Measurements from ENCODE around the gene DACT1. TPM values are rescaled to one million over a fixed set of nuclear protein-coding genes. Genes with fewer than 3 reads are reported as not detected.

Gene DACT1
- total RNA-seq, 2 experiments from 2014 or later: 1.2 TPM

GRCh38 chr14:58662018-58662417, 24.3 kb downstream of the DACT1 start:
- H3K4me1 Mint-ChIP-seq: peaks cover 19% of the 10 kb centered on the region
- POLR2A ChIA-PET: no interaction called here
- no peaks in the 10 kb centered on the region for H3K27me3 Mint-ChIP-seq
- peak overlapping the region; percentile 71 for H3K27ac Mint-ChIP-seq
- H3K9me3 Mint-ChIP-seq: no peaks in the 10 kb centered on the region
- CTCF ChIA-PET: interaction anchor here (1.0 kb wide), 1 partner anchor 28 kb away, joined by 3 read pairs; no protein-coding TSS in a partner anchor
- no peak for DNase-seq
- H3K36me3 Mint-ChIP-seq (ENCODE audit: low read depth): no peaks in the 10 kb centered on the region
- H3K4me3 Mint-ChIP-seq: no peak overlapping the region

- DNase-seq: no peak
- POLR2A ChIA-PET: no interaction called here
- CTCF ChIA-PET: interaction anchor here (0.9 to 1.0 kb wide), 2 partner anchors 29 to 30 kb away, joined by 3 read pairs; no protein-coding TSS in a partner anchor
- Mint-ChIP-seq H3K27ac (no peak overlapping the region), H3K27me3 (no peaks in the 10 kb centered on the region), H3K4me3 (no peak overlapping the region), H3K4me1 (peaks cover 19% of the 10 kb centered on the region), H3K36me3 (ENCODE audit: low read depth) (no peaks in the 10 kb centered on the region), H3K9me3 (no peaks in the 10 kb centered on the region)
These were observed 25.0 kb downstream of the DACT1 start for GRCh38 chr14:58662759-58663158.

GRCh38 chr14:58663494-58664111, 25.8 kb downstream of the DACT1 start:
- no peaks in the 10 kb centered on the region for H3K27me3 Mint-ChIP-seq
- peaks cover 19% of the 10 kb centered on the region for H3K4me1 Mint-ChIP-seq
- H3K4me3 Mint-ChIP-seq: no peak overlapping the region
- DNase-seq: no peak
- no peaks in the 10 kb centered on the region for H3K9me3 Mint-ChIP-seq
- no peak overlapping the region for H3K27ac Mint-ChIP-seq
- ChIA-PET POLR2A (no interaction called here), CTCF (interaction anchor here (0.9 kb wide), 1 partner anchor 29 kb away, joined by 3 read pairs; no protein-coding TSS in a partner anchor)
- no peaks in the 10 kb centered on the region for H3K36me3 Mint-ChIP-seq (ENCODE audit: low read depth)

GRCh38 chr14:58665773-58666500, 28.2 kb downstream of the DACT1 start:
- Mint-ChIP-seq H3K9me3 (no peaks in the 10 kb centered on the region), H3K4me3 (no peak overlapping the region), H3K36me3 (ENCODE audit: low read depth) (no peaks in the 10 kb centered on the region), H3K27ac (no peak overlapping the region), H3K27me3 (no peaks in the 10 kb centered on the region), H3K4me1 (peaks cover 19% of the 10 kb centered on the region)
- DNase-seq: no peak
- ChIA-PET POLR2A (no interaction called here), CTCF (no interaction called here)

GRCh38 chr14:58666737-58667136, 29.0 kb downstream of the DACT1 start:
- POLR2A ChIA-PET: no interaction called here
- Mint-ChIP-seq H3K27me3 (no peaks in the 10 kb centered on the region), H3K4me3 (no peak overlapping the region), H3K9me3 (no peaks in the 10 kb centered on the region), H3K27ac (no peak overlapping the region), H3K36me3 (ENCODE audit: low read depth) (no peaks in the 10 kb centered on the region), H3K4me1 (peaks cover 15% of the 10 kb centered on the region)
- CTCF ChIA-PET: no interaction called here
- no peak for DNase-seq

- DNase-seq: no peak
- H3K9me3 Mint-ChIP-seq: no peaks in the 10 kb centered on the region
- H3K4me1 Mint-ChIP-seq: peaks cover 6% of the 10 kb centered on the region
- H3K4me3 Mint-ChIP-seq: no peak overlapping the region
- no peak overlapping the region for H3K27ac Mint-ChIP-seq
- ChIA-PET CTCF (interaction anchor here (0.5 kb wide), 1 partner anchor 910 kb away, joined by 3 read pairs; no protein-coding TSS in a partner anchor), POLR2A (no interaction called here)
- peaks cover under 1% of the 10 kb centered on the region for H3K27me3 Mint-ChIP-seq
- no peaks in the 10 kb centered on the region for H3K36me3 Mint-ChIP-seq (ENCODE audit: low read depth)
These were observed 30.1 kb downstream of the DACT1 start for GRCh38 chr14:58667900-58668299.

GRCh38 chr14:58668848-58669480, 31.2 kb downstream of the DACT1 start:
- ChIA-PET CTCF (interaction anchor here (0.6 kb wide), 1 partner anchor 1052 kb away, joined by 8 read pairs; no protein-coding TSS in a partner anchor), POLR2A (interaction anchor here (0.5 kb wide), 1 partner anchor 1436 kb away, joined by 3 read pairs; no protein-coding TSS in a partner anchor)
- no peak overlapping the region for H3K27ac Mint-ChIP-seq

GRCh38 chr14:58669556-58670200, 31.9 kb downstream of the DACT1 start:
- no peak overlapping the region for H3K27ac Mint-ChIP-seq
- DNase-seq: no peak
- CTCF ChIA-PET: interaction anchor here (0.6 kb wide), 1 partner anchor 1051 kb away, joined by 8 read pairs; no protein-coding TSS in a partner anchor
- no peaks in the 10 kb centered on the region for H3K36me3 Mint-ChIP-seq (ENCODE audit: low read depth)
- peaks cover 3% of the 10 kb centered on the region for H3K4me1 Mint-ChIP-seq
- H3K9me3 Mint-ChIP-seq: no peaks in the 10 kb centered on the region
- H3K4me3 Mint-ChIP-seq: no peak overlapping the region
- POLR2A ChIA-PET: no interaction called here
- peaks cover 2% of the 10 kb centered on the region for H3K27me3 Mint-ChIP-seq

More at GRCh38 chr14:58668848-58669480, 31.2 kb downstream of the DACT1 start:
- Mint-ChIP-seq H3K9me3 (no peaks in the 10 kb centered on the region), H3K4me3 (no peak overlapping the region), H3K4me1 (peaks cover 3% of the 10 kb centered on the region), H3K27me3 (peaks cover 2% of the 10 kb centered on the region), H3K36me3 (ENCODE audit: low read depth) (no peaks in the 10 kb centered on the region)
- DNase-seq: no peak

GRCh38 chr14:58671024-58671423, 33.3 kb downstream of the DACT1 start:
- H3K4me1 Mint-ChIP-seq: peaks cover 3% of the 10 kb centered on the region
- no peak overlapping the region for H3K27ac Mint-ChIP-seq
- no peak overlapping the region for H3K4me3 Mint-ChIP-seq
- ChIA-PET POLR2A (no interaction called here), CTCF (no interaction called here)
- no peak for DNase-seq
- H3K27me3 Mint-ChIP-seq: peaks cover 2% of the 10 kb centered on the region
- H3K36me3 Mint-ChIP-seq (ENCODE audit: low read depth): no peaks in the 10 kb centered on the region
- no peaks in the 10 kb centered on the region for H3K9me3 Mint-ChIP-seq

GRCh38 chr14:58671436-58671835, 33.7 kb downstream of the DACT1 start:
- POLR2A ChIA-PET: no interaction called here
- CTCF ChIA-PET: no interaction called here
- Mint-ChIP-seq H3K36me3 (ENCODE audit: low read depth) (no peaks in the 10 kb centered on the region), H3K27me3 (peaks cover 2% of the 10 kb centered on the region), H3K4me3 (no peak overlapping the region), H3K27ac (no peak overlapping the region), H3K4me1 (no peaks in the 10 kb centered on the region), H3K9me3 (no peaks in the 10 kb centered on the region)
- DNase-seq: no peak

GRCh38 chr14:58673722-58674121, 36.0 kb downstream of the DACT1 start:
- peaks cover 2% of the 10 kb centered on the region for H3K27me3 Mint-ChIP-seq
- POLR2A ChIA-PET: no interaction called here
- no peaks in the 10 kb centered on the region for H3K36me3 Mint-ChIP-seq (ENCODE audit: low read depth)
- H3K27ac Mint-ChIP-seq: no peak overlapping the region
- CTCF ChIA-PET: no interaction called here
- no peak for DNase-seq
- H3K9me3 Mint-ChIP-seq: no peaks in the 10 kb centered on the region
- no peak overlapping the region for H3K4me3 Mint-ChIP-seq
- H3K4me1 Mint-ChIP-seq: no peaks in the 10 kb centered on the region

GRCh38 chr14:58677001-58677400, 39.2 kb downstream of the DACT1 start:
- peaks cover 2% of the 10 kb centered on the region for H3K27me3 Mint-ChIP-seq
- H3K4me3 Mint-ChIP-seq: no peak overlapping the region
- no peaks in the 10 kb centered on the region for H3K36me3 Mint-ChIP-seq (ENCODE audit: low read depth)
- DNase-seq: no peak
- ChIA-PET CTCF (interaction anchor here (0.6 kb wide), 1 partner anchor 479 kb away, joined by 3 read pairs; no protein-coding TSS in a partner anchor), POLR2A (no interaction called here)
- no peak overlapping the region for H3K27ac Mint-ChIP-seq
- no peaks in the 10 kb centered on the region for H3K9me3 Mint-ChIP-seq
- H3K4me1 Mint-ChIP-seq: no peaks in the 10 kb centered on the region

- no peak overlapping the region for H3K27ac Mint-ChIP-seq
- no peak for DNase-seq
- H3K4me3 Mint-ChIP-seq: no peak overlapping the region
- POLR2A ChIA-PET: no interaction called here
- no peaks in the 10 kb centered on the region for H3K9me3 Mint-ChIP-seq
- H3K27me3 Mint-ChIP-seq: peaks cover 2% of the 10 kb centered on the region
- no peaks in the 10 kb centered on the region for H3K36me3 Mint-ChIP-seq (ENCODE audit: low read depth)
- CTCF ChIA-PET: interaction anchor here (0.6 kb wide), 1 partner anchor 479 kb away, joined by 3 read pairs; no protein-coding TSS in a partner anchor
- H3K4me1 Mint-ChIP-seq: no peaks in the 10 kb centered on the region
These were observed 39.8 kb downstream of the DACT1 start for GRCh38 chr14:58677517-58677916.
